Measurements from ENCODE around the gene MAML1. TPM values are rescaled to one million over a fixed set of nuclear protein-coding genes. Genes with fewer than 3 reads are reported as not detected.

The MAML1 gene
- total and polyA plus RNA-seq, 4 experiments from 2014 or later, result 1.5 to 56.5 (median 31.7) TPM

DNA sequence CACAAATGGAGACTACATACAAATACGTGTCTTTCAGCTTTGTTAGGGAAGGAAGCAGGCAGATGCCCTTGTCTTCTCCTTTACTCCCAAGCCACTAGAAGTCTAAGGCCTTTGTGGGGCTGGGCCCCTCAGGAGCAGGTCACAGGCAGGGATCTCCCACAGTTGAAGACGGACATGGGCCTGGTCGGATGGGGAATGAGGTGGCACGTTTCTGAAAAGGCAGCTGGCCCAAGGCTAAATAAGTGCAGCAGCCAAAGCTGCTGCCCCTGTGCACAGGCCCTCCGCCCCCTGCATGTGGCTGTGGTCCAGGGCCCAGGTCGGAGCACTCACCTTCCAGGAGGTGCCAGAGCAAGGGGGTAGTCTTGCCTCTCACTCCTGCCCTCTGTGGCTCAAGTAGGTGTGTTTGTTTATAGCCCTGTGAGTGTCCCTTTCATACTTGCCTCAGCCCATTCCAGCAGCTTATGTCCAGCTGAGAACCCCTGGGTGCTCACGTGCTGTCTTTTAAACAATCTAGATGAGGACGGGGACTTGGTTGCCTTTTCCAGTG, 89.9 kb downstream of the MAML1 start:
- Mint-ChIP-seq H3K27me3 (peaks cover 0 to 1% of the 10 kb centered on the region in 2 donors), H3K9me3 (peaks cover 0 to 5% (median 0%) of the 10 kb centered on the region in 8 donors), H3K4me3 (peak overlapping the region; percentile 93 to 98 (median 96)), H3K4me1 (peaks cover 30 to 73% (median 46%) of the 10 kb centered on the region in 4 donors), H3K27ac (peak overlapping the region; percentile 96 to 99 (median 97)), H3K36me3 (peaks cover 23 to 59% of the 10 kb centered on the region in 2 donors)
- ChIA-PET POLR2A (ENCODE audit: partially characterized antibody) (interaction anchor here (0.5 to 7.5 kb wide), 11 partner anchors 9 to 272 kb away, joined by 3 to 159 read pairs (median 5); partner anchors contain the start of genes LTC4S, MGAT4B, MRNIP and RUFY1), CTCF (ENCODE audit: partially characterized antibody) (interaction anchor here (1.1 to 1.6 kb wide), 5 partner anchors 11 to 26 kb away, joined by 3 to 5 read pairs (median 3); no protein-coding TSS in a partner anchor)
- Histone ChIP-seq H3K27ac (ENCODE audit: low read depth, low read length) (peak overlapping the region; percentile 99), H3K36me3 (ENCODE audit: insufficient read depth, low read length) (peaks cover 45% of the 10 kb centered on the region), H3K4me3 (ENCODE audit: low read length in 2 of 2) (no peak overlapping the region), H3K4me1 (ENCODE audit: insufficient read depth, low read length) (peaks cover 48% of the 10 kb centered on the region), H3K27me3 (ENCODE audit: insufficient read depth, low read length) (no peaks in the 10 kb centered on the region), H3K9me3 (ENCODE audit: control insufficient read depth in 1 of 2, low read length in 2 of 2) (no peaks in the 10 kb centered on the region)
- intact Hi-C loops (cut with micrococcal nuclease), result no loop called here
- DNase-seq, result peak in 1 of 5 donors; percentile 29

DNA sequence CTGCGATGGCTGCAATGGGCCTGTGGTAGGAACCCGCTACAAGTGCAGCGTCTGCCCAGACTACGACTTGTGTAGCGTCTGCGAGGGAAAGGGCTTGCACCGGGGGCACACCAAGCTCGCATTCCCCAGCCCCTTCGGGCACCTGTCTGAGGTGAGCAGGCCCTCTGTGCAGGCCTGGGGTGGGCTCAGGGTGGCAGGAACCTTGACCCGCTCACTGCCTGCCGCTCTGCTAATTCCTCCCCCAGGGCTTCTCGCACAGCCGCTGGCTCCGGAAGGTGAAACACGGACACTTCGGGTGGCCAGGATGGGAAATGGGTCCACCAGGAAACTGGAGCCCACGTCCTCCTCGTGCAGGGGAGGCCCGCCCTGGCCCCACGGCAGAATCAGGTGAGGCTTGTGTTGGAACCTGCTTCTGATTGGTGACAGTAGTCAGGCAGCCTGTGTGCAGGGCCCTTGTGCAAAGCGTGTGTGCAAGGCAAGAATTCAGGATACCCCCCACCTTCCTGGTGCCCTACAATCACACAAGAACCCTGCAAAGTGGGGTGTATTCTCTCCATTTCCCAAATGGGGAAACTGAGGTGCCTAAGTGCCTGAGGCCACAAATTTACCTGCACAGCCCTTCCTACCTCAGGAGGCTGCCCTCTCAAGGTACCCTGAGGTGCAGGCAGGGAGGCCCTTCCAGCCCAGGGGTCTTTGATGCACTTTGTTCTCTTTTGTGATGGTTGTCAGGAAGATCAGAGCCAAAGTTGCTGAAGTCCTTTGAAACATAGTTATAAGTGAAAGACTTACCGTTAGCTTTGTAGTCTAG, 91.5 kb downstream of the MAML1 start:
- Mint-ChIP-seq H3K4me3 (peak overlapping the region in 2 of 8 donors; percentile 1 to 2), H3K4me1 (peaks cover 23 to 60% (median 40%) of the 10 kb centered on the region in 4 donors), H3K36me3 (peaks cover 35 to 70% of the 10 kb centered on the region in 2 donors), H3K27me3 (peaks cover 0 to 1% of the 10 kb centered on the region in 2 donors), H3K27ac (peak overlapping the region in 4 of 7 donors; percentile 20 to 99 (median 74)), H3K9me3 (peaks cover 0 to 5% (median 0%) of the 10 kb centered on the region in 8 donors)
- Histone ChIP-seq H3K27me3 (ENCODE audit: insufficient read depth, low read length) (no peaks in the 10 kb centered on the region), H3K9me3 (ENCODE audit: control insufficient read depth in 1 of 2, low read length in 2 of 2) (no peaks in the 10 kb centered on the region), H3K4me1 (ENCODE audit: insufficient read depth, low read length) (peaks cover 35% of the 10 kb centered on the region), H3K27ac (ENCODE audit: low read depth, low read length) (no peak overlapping the region), H3K4me3 (ENCODE audit: low read length in 2 of 2) (no peak overlapping the region), H3K36me3 (ENCODE audit: insufficient read depth, low read length) (peaks cover 55% of the 10 kb centered on the region)
- CTCF ChIA-PET (ENCODE audit: partially characterized antibody), result no interaction called here
- intact Hi-C loops (cut with micrococcal nuclease), result no loop called here
- POLR2A ChIA-PET (ENCODE audit: partially characterized antibody), result interaction anchor here (0.9 to 7.5 kb wide), 4 partner anchors 13 to 19 kb away, joined by 3 to 159 read pairs (median 8); partner anchors contain the start of gene MGAT4B
- peak in 1 of 5 donors; percentile 16 for DNase-seq

- peaks cover 58% of the 10 kb centered on the region for H3K36me3 ChIP-seq (ENCODE audit: insufficient read depth, low read length)
- ChIA-PET CTCF (ENCODE audit: partially characterized antibody) (interaction anchor here (1.0 kb wide), 1 partner anchor 29 kb away, joined by 4 read pairs; no protein-coding TSS in a partner anchor), POLR2A (ENCODE audit: partially characterized antibody) (interaction anchor here (0.9 kb wide), 2 partner anchors 14 to 18 kb away, joined by 3 read pairs; partner anchors contain the start of gene MGAT4B)
- H3K27ac Mint-ChIP-seq, result peak overlapping the region in 4 of 7 donors; percentile 20 to 76 (median 74)
- H3K4me3 ChIP-seq (ENCODE audit: low read length in 2 of 2), result no peak overlapping the region
- H3K27ac ChIP-seq (ENCODE audit: low read depth, low read length), result no peak overlapping the region
- peaks cover 23 to 58% (median 38%) of the 10 kb centered on the region in 4 donors for H3K4me1 Mint-ChIP-seq
- intact Hi-C loops (cut with micrococcal nuclease), result no loop called here
- H3K4me3 Mint-ChIP-seq, result peak overlapping the region in 3 of 8 donors; percentile 1 to 46 (median 2)
- H3K36me3 Mint-ChIP-seq, result peaks cover 41 to 76% of the 10 kb centered on the region in 2 donors
- H3K27me3 ChIP-seq (ENCODE audit: insufficient read depth, low read length), result no peaks in the 10 kb centered on the region
- H3K27me3 Mint-ChIP-seq, result peaks cover 0 to 1% of the 10 kb centered on the region in 2 donors
- DNase-seq, result no peak
- H3K4me1 ChIP-seq (ENCODE audit: insufficient read depth, low read length), result peaks cover 29% of the 10 kb centered on the region
- peaks cover 0 to 5% (median 0%) of the 10 kb centered on the region in 8 donors for H3K9me3 Mint-ChIP-seq
- H3K9me3 ChIP-seq (ENCODE audit: control insufficient read depth in 1 of 2, low read length in 2 of 2), result no peaks in the 10 kb centered on the region
Observed at GRCh38 chr5:179824745-179825112, 92.1 kb downstream of the MAML1 start.

DNA sequence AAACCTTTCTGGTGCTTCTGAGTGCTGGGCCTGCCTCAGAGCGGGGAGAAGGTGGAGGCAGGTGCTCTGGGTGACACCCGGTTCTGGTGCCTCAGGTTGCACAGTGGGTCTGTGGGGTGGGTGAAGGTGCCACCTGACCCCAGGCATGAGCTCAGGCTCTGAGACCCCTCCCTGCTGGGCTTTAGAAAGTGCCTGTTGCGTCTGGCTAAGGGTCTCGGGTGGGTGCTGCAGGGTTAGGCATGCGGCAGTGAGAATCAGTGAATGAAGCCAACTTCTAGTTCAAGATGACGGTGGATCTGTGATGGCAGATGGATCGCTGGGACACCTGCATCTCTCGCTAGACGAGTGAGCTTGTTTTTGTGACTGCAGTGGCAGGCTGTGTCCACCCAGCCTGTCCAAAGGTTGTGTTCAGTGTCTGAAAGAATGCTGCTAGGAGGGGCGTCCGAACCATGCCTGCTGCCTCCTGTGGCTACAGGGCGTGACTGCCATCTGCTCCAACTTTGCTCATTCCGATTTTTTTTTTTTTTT, 93.1 kb downstream of the MAML1 start:
- H3K4me1 Mint-ChIP-seq, result peaks cover 19 to 51% (median 33%) of the 10 kb centered on the region in 4 donors
- Histone ChIP-seq H3K36me3 (ENCODE audit: insufficient read depth, low read length) (peaks cover 66% of the 10 kb centered on the region), H3K4me1 (ENCODE audit: insufficient read depth, low read length) (peaks cover 21% of the 10 kb centered on the region), H3K9me3 (ENCODE audit: control insufficient read depth in 1 of 2, low read length in 2 of 2) (no peaks in the 10 kb centered on the region), H3K4me3 (ENCODE audit: low read length in 2 of 2) (no peak overlapping the region), H3K27me3 (ENCODE audit: insufficient read depth, low read length) (no peaks in the 10 kb centered on the region), H3K27ac (ENCODE audit: low read depth, low read length) (no peak overlapping the region)
- no peak overlapping the region for H3K4me3 Mint-ChIP-seq
- H3K36me3 Mint-ChIP-seq, result peaks cover 46 to 83% of the 10 kb centered on the region in 2 donors
- H3K9me3 Mint-ChIP-seq, result peaks cover 0 to 5% (median 0%) of the 10 kb centered on the region in 8 donors
- peak overlapping the region in 5 of 7 donors; percentile 8 to 76 (median 48) for H3K27ac Mint-ChIP-seq
- peaks cover 0 to 1% of the 10 kb centered on the region in 2 donors for H3K27me3 Mint-ChIP-seq
- DNase-seq, result no peak
- ChIA-PET POLR2A (ENCODE audit: partially characterized antibody) (no interaction called here), CTCF (ENCODE audit: partially characterized antibody) (interaction anchor here (0.7 to 1.1 kb wide), 3 partner anchors 21 to 30 kb away, joined by 3 to 4 read pairs (median 3); no protein-coding TSS in a partner anchor)
- intact Hi-C loops (cut with micrococcal nuclease), result no loop called here

Small RNA genes within 50 kb of the gene (microRNA-seq; reads per million reads assigned to microRNA genes)
- gene MIR1229 (ENCODE audit: borderline microRNAs expressed, borderline number of aligned reads, borderline replicate concordance), result 0.72 reads per million

Other genes with a start within 250 kb of the MAML1 start
- 10 to 100 TPM; 59.1 to 61.5 TPM for gene RUFY1, start 182.3 kb upstream of the MAML1 start, total RNA-seq
- gene RUFY1, start 182.3 kb upstream of the MAML1 start, polyA plus RNA-seq, result 10 to 100 TPM; 13.3 to 34.6 TPM
- 1,000 to 10,000 TPM; 1,611 to 1,625 TPM for gene HNRNPH1, start 109.2 kb upstream of the MAML1 start, total RNA-seq
- gene HNRNPH1, start 109.2 kb upstream of the MAML1 start, polyA plus RNA-seq, result 100 to 1,000 TPM in 1 of 2 donors, 10 to 100 TPM in 1; 46.5 to 116 TPM
- gene CBY3, start 51.8 kb upstream of the MAML1 start, total RNA-seq, result under 1 TPM; 0.58 to 0.76 TPM
- gene CBY3, start 51.8 kb upstream of the MAML1 start, polyA plus RNA-seq, result under 1 TPM; 0.36 to 0.56 TPM
- gene CANX, start 33.9 kb upstream of the MAML1 start, total RNA-seq, result 100 to 1,000 TPM; 377 to 417 TPM
- 100 to 1,000 TPM; 259 to 394 TPM for gene CANX, start 33.9 kb upstream of the MAML1 start, polyA plus RNA-seq
- 1 to 10 TPM; 5.1 to 8.1 TPM for gene LTC4S, start 61.2 kb downstream of the MAML1 start, total RNA-seq
- 1 to 10 TPM; 4.2 to 9.4 TPM for gene LTC4S, start 61.2 kb downstream of the MAML1 start, polyA plus RNA-seq
- gene MGAT4B, start 74.0 kb downstream of the MAML1 start, total RNA-seq, result 100 to 1,000 TPM; 119 to 121 TPM
- gene MGAT4B, start 74.0 kb downstream of the MAML1 start, polyA plus RNA-seq, result 10 to 100 TPM in 1 of 2 donors, 1 to 10 TPM in 1; 8.3 to 24.3 TPM
- gene SQSTM1, start 88.1 kb downstream of the MAML1 start, total RNA-seq, result 100 to 1,000 TPM; 300 to 303 TPM
- gene SQSTM1, start 88.1 kb downstream of the MAML1 start, polyA plus RNA-seq, result 100 to 1,000 TPM; 188 to 212 TPM
- gene MRNIP, start 126.0 kb downstream of the MAML1 start, total RNA-seq, result 100 to 1,000 TPM; 125 to 129 TPM
- gene MRNIP, start 126.0 kb downstream of the MAML1 start, polyA plus RNA-seq, result 10 to 100 TPM; 11.4 to 17.2 TPM
- 10 to 100 TPM; 84.3 to 85.0 TPM for gene TBC1D9B, start 175.1 kb downstream of the MAML1 start, total RNA-seq
- gene TBC1D9B, start 175.1 kb downstream of the MAML1 start, polyA plus RNA-seq, result 10 to 100 TPM in 1 of 2 donors, 1 to 10 TPM in 1; 9.3 to 38.0 TPM